SK-N-SH treated with all-trans-retinoic acid at 6 μM for 48 hours (cell line): Measurements from ENCODE around the gene TMEM37.

Source experiments
- ATAC-seq: fragments of 200-7000 bp; cut with Tn5 transposase; 3 replicates; pipeline ENCODE4 v1.9.1; 2020; ENCODE audit warnings: mild to moderate bottlenecking, moderate library complexity
- ARNTL ChIP-seq: fragments of 450-650 bp; formaldehyde crosslinking; IDR thresholded peaks from 2 replicates; pipeline ENCODE4 v1.5.0; 2020; ENCODE audit warnings: low read depth, mild to moderate bottlenecking, moderate library complexity, borderline replicate concordance
- BACH2 ChIP-seq: fragments of 250-450 bp; sonication (Bioruptor Pico); IDR thresholded peaks from 2 replicates; pipeline ENCODE4 v1.9.0; 2021; ENCODE audit warnings: mild to moderate bottlenecking, borderline replicate concordance
- CSRNP3 ChIP-seq: fragments of 250-450 bp; sonication (Bioruptor Pico); IDR thresholded peaks from 2 replicates; pipeline ENCODE4 v1.5.1; 2021; ENCODE audit warnings: mild to moderate bottlenecking, moderate library complexity
- GLIS3 ChIP-seq: fragments of 250-450 bp; sonication (Bioruptor Pico); IDR thresholded peaks from 2 replicates; pipeline ENCODE4 v1.5.0; 2020; ENCODE audit warnings: mild to moderate bottlenecking, moderate library complexity
- ISL1 ChIP-seq: fragments of 250-450 bp; sonication (Bioruptor Pico); IDR thresholded peaks from 2 replicates; pipeline ENCODE4 v2.1.2; 2022; ENCODE audit warnings: mild to moderate bottlenecking, moderate library complexity
- OSR1 ChIP-seq: fragments of 250-450 bp; sonication (Bioruptor Pico); IDR thresholded peaks from 2 replicates; pipeline ENCODE4 v1.8.0; 2022; ENCODE audit warnings: moderate library complexity, mild to moderate bottlenecking, inconsistent platforms
- PPARA ChIP-seq: fragments of 250-450 bp; sonication (Bioruptor Pico); IDR thresholded peaks from 2 replicates; pipeline ENCODE4 v1.5.0; 2020; ENCODE audit warnings: mild to moderate bottlenecking, borderline replicate concordance
- SNAI2 ChIP-seq: fragments of 250-450 bp; sonication (Bioruptor Pico); IDR thresholded peaks from 2 replicates; pipeline ENCODE4 v1.5.0; 2020; ENCODE audit warnings: mild to moderate bottlenecking, moderate library complexity
- TCF4 ChIP-seq: fragments of 250-450 bp; sonication (Bioruptor Pico); IDR thresholded peaks from 2 replicates; pipeline ENCODE4 v1.8.0; 2021; ENCODE audit warnings: mild to moderate bottlenecking, moderate library complexity, borderline replicate concordance
- TOX ChIP-seq: fragments of 250-450 bp; sonication (Bioruptor Pico); IDR thresholded peaks from 2 replicates; pipeline ENCODE4 v1.8.0; 2021; ENCODE audit warnings: mild to moderate bottlenecking, moderate library complexity, borderline replicate concordance
- ZC3H10 ChIP-seq: fragments of 250-450 bp; sonication (Bioruptor Pico); IDR thresholded peaks from 2 replicates; pipeline ENCODE4 v1.5.1; 2021; ENCODE audit warnings: mild to moderate bottlenecking, moderate library complexity
- ZFP3 ChIP-seq: fragments of 250-450 bp; sonication (Bioruptor Pico); IDR thresholded peaks from 2 replicates; pipeline ENCODE4 v1.5.0; 2020; ENCODE audit warnings: mild to moderate bottlenecking, moderate library complexity
- ZNF565 ChIP-seq: fragments of 450-650 bp; formaldehyde crosslinking; conservative IDR thresholded peaks from 2 replicates; pipeline ENCODE4 v1.5.0; 2020; ENCODE audit warnings: low read depth, mild to moderate bottlenecking, moderate library complexity
- ZNF70 ChIP-seq: fragments of 450-650 bp; formaldehyde crosslinking; IDR thresholded peaks from 2 replicates; pipeline ENCODE4 v1.5.0; 2020; ENCODE audit warnings: mild to moderate bottlenecking, moderate library complexity
- ZNF8 ChIP-seq: fragments of 450-650 bp; formaldehyde crosslinking; IDR thresholded peaks from 2 replicates; pipeline ENCODE4 v1.5.0; 2020; ENCODE audit warnings: mild to moderate bottlenecking, moderate library complexity
- TF ChIP-seq, protein P1 (sequence below): fragments of 250-450 bp; sonication (Bioruptor Pico); IDR thresholded peaks from 2 replicates; pipeline ENCODE4 v1.8.0; 2021; ENCODE audit warnings: low read depth, mild to moderate bottlenecking, moderate library complexity, borderline replicate concordance
- TF ChIP-seq, protein P2 (sequence below): fragments of 250-450 bp; sonication (Bioruptor Pico); IDR thresholded peaks from 2 replicates; pipeline ENCODE4 v1.5.1; 2020; ENCODE audit warnings: low read depth, mild to moderate bottlenecking, moderate library complexity
- TF ChIP-seq, protein P3 (sequence below): fragments of 250-450 bp; sonication (Bioruptor Pico); IDR thresholded peaks from 2 replicates; pipeline ENCODE4 v1.5.0; 2020; ENCODE audit warnings: mild to moderate bottlenecking, moderate library complexity

TMEM37 gene

GRCh38 chr2:119433636-119434327 lies 2.1 kb downstream of the TMEM37 start:
- ATAC-seq = no peak
- TF ChIP-seq SNAI2 (CRISPR knock-in tag) (no peak), ZC3H10 (CRISPR knock-in tag) (no peak), TCF4 (CRISPR knock-in tag) (no peak), ZFP3 (CRISPR knock-in tag) (no peak), PPARA (CRISPR knock-in tag) (no peak), CSRNP3 (CRISPR knock-in tag) (no peak), ZNF70 (CRISPR knock-in tag) (no peak), OSR1 (CRISPR knock-in tag) (no peak), TOX (CRISPR knock-in tag) (no peak), ZNF8 (CRISPR knock-in tag) (no peak)
- TF ChIP-seq, protein P1, sequence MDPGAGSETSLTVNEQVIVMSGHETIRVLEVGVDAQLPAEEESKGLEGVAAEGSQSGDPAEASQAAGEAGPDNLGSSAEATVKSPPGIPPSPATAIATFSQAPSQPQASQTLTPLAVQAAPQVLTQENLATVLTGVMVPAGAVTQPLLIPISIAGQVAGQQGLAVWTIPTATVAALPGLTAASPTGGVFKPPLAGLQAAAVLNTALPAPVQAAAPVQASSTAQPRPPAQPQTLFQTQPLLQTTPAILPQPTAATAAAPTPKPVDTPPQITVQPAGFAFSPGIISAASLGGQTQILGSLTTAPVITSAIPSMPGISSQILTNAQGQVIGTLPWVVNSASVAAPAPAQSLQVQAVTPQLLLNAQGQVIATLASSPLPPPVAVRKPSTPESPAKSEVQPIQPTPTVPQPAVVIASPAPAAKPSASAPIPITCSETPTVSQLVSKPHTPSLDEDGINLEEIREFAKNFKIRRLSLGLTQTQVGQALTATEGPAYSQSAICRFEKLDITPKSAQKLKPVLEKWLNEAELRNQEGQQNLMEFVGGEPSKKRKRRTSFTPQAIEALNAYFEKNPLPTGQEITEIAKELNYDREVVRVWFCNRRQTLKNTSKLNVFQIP (CRISPR knock-in tag) = no peak

DNA sequence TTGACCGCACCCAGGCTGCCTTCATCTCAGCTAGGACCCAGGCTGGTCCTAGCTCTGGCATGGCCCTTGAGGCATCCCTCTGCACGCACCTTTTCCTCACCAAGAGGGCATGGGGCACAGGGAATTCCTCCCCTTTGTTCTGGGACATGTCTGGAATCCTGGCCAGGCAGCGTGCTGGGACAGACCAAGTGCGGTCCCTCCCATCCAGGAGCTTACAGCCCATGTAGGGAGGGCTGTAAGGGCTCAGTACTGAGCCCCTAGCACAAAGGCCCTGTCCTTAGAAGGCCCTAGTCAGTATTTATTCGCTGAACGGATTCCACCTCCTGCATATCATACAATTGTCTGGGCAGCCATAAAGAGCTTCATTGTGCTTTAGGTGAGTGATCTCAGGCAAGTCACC lies 3.0 kb downstream of the TMEM37 start:
- TF ChIP-seq ISL1 (CRISPR knock-in tag) (no peak), ZC3H10 (CRISPR knock-in tag) (no peak), CSRNP3 (CRISPR knock-in tag) (no peak), TCF4 (CRISPR knock-in tag) (no peak)
- TF ChIP-seq, all 23 proteins: peak for 0
- no peak for ATAC-seq

DNA sequence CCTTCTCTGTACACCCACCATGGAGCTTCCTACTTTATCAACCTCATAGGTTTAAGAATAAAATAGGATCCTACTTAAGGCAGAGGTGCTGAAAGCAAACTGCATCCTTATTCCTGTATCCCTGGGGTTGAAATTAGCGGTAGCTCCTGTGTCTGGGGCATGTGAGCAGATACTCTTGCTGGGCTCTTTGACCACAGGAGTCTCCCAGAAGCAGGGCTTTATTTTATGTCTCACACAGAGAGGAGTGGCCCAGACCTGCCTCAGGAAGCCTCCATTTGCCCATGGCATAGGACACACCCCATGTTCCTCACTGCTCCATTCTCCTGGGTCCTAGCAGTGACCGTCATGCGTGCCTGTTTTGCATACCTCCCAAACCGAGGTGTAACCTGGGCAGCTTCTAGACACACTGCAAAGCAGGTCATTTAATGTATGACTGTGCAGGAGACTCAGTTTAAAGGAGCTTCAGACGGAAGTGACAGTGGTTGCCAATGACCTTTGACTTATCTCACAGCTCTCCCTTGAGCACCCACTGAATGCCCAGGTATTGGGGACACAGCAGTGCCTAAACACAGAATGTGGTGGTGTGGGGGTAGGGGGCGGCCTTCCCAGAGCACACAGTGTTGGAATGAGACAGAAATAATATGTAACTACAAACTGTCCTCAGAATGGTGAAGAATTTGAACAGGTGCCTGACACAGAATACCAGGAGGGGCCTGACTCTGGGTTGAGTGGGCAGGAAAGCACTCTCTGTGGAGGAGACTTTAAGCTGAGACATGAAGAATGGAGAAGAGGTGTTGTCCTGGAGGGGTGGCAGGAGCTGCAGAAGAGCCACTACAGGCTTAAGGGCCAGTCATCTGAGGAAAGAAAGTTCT lies 3.7 kb downstream of the TMEM37 start:
- TF ChIP-seq BACH2 (CRISPR knock-in tag) (no peak), ZNF70 (CRISPR knock-in tag) (no peak)
- TF ChIP-seq, protein P1 (CRISPR knock-in tag) = no peak
- no peak for ATAC-seq

DNA sequence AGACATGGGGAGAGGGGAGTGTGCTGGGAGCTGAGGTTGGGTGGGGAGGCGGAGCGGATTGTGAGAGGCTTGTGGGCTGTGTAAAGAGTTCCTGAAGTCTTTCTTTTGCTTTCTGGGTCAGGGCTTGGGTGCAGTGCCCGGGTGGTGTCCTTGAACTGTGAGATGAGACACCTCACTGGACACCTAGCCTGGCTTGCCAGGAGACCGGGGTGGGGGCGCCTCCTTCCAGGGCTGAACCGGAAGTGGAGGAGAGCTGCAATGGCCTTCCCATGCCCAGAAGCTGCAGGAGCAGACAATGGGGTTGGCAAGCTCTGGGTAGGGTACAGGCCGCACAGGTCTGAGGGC lies 4.3 kb downstream of the TMEM37 start:
- ATAC-seq = no peak
- TF ChIP-seq ARNTL (CRISPR knock-in tag) (no peak), OSR1 (CRISPR knock-in tag) (no peak), PPARA (CRISPR knock-in tag) (no peak), ZFP3 (CRISPR knock-in tag) (no peak), ZNF565 (CRISPR knock-in tag) (no peak), ZC3H10 (CRISPR knock-in tag) (no peak), GLIS3 (CRISPR knock-in tag) (no peak), ZNF8 (CRISPR knock-in tag) (no peak), BACH2 (CRISPR knock-in tag) (no peak), CSRNP3 (CRISPR knock-in tag) (no peak), ISL1 (CRISPR knock-in tag) (no peak)
- TF ChIP-seq, protein P1 (CRISPR knock-in tag) = no peak
- TF ChIP-seq, protein P2, sequence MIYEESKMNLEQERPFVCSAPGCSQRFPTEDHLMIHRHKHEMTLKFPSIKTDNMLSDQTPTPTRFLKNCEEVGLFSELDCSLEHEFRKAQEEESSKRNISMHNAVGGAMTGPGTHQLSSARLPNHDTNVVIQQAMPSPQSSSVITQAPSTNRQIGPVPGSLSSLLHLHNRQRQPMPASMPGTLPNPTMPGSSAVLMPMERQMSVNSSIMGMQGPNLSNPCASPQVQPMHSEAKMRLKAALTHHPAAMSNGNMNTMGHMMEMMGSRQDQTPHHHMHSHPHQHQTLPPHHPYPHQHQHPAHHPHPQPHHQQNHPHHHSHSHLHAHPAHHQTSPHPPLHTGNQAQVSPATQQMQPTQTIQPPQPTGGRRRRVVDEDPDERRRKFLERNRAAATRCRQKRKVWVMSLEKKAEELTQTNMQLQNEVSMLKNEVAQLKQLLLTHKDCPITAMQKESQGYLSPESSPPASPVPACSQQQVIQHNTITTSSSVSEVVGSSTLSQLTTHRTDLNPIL (CRISPR knock-in tag) = no peak
- TF ChIP-seq, protein P3, sequence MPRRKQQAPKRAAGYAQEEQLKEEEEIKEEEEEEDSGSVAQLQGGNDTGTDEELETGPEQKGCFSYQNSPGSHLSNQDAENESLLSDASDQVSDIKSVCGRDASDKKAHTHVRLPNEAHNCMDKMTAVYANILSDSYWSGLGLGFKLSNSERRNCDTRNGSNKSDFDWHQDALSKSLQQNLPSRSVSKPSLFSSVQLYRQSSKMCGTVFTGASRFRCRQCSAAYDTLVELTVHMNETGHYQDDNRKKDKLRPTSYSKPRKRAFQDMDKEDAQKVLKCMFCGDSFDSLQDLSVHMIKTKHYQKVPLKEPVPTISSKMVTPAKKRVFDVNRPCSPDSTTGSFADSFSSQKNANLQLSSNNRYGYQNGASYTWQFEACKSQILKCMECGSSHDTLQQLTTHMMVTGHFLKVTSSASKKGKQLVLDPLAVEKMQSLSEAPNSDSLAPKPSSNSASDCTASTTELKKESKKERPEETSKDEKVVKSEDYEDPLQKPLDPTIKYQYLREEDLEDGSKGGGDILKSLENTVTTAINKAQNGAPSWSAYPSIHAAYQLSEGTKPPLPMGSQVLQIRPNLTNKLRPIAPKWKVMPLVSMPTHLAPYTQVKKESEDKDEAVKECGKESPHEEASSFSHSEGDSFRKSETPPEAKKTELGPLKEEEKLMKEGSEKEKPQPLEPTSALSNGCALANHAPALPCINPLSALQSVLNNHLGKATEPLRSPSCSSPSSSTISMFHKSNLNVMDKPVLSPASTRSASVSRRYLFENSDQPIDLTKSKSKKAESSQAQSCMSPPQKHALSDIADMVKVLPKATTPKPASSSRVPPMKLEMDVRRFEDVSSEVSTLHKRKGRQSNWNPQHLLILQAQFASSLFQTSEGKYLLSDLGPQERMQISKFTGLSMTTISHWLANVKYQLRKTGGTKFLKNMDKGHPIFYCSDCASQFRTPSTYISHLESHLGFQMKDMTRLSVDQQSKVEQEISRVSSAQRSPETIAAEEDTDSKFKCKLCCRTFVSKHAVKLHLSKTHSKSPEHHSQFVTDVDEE (CRISPR knock-in tag) = no peak
